GM12878 (cell line): ENCODE results near the gene VPS54. TPM values are rescaled to one million over a fixed set of nuclear protein-coding genes. Genes with fewer than 3 reads are reported as not detected.

ENCODE experiments used
- ATAC-seq: fragments of 200-7000 bp; cut with Tn5 transposase; 3 replicates; pipeline ENCODE4 v1.9.1; 2020; ENCODE audit warnings: mild to moderate bottlenecking, moderate library complexity
- BruUV-seq: library from RNA; stranded (reverse); fragments of 400-500 nt; replicated peaks from 2 replicates; lab custom pipeline; 2021; lab: Mats Ljungman, UMichigan
- CTCF ChIA-PET: fragments of 300-600 bp; sonication (Branson Sonifier 250); formaldehyde crosslinking; extraction: SDS; loops from one replicate; lab custom pipeline; 2021; ENCODE audit warnings: inconsistent platforms; lab: Yijun Ruan, JAX
- POLR2A ChIA-PET: fragments of 350-600 bp; formaldehyde crosslinking; extraction: SDS; loops from one replicate; lab custom pipeline; 2021; ENCODE audit warnings: inconsistent platforms; lab: Charles Lee
- RAD21 ChIA-PET: fragments of 300-600 bp; sonication (Branson Sonifier 250); formaldehyde crosslinking; loops from one replicate; lab custom pipeline; 2023; ENCODE audit warnings: antibody characterized with exemption; ENCODE audit not compliant: unreplicated experiment; lab: Charles Lee
- SMC1A ChIA-PET: fragments of 300-600 bp; sonication (Branson Sonifier 250); formaldehyde crosslinking; loops from one replicate; lab custom pipeline; 2023; ENCODE audit not compliant: unreplicated experiment, uncharacterized antibody; lab: Charles Lee
- DNase-seq: peaks from one replicate; pipeline ENCODE4 v3.0.0-alpha.2; 2011; ENCODE audit warnings: low read depth, low spot score
- FAIRE-seq: peaks from 3 replicates; lab custom pipeline; 2011; peaks lifted over from hg19 to GRCh38; lab: Jason Lieb, UNC
- H2AFZ ChIP-seq: 2 replicates; pipeline ENCODE4 v1.6.0; 2011; ENCODE audit warnings: low read depth, low read length, control low read depth; ENCODE audit not compliant: control insufficient read depth
- H3K27ac ChIP-seq: 2 replicates; pipeline ENCODE4 v1.5.1; 2011; ENCODE audit warnings: control low read depth; ENCODE audit not compliant: control insufficient read depth, insufficient read depth
- H3K27me3 ChIP-seq, 2 experiments: replicated peaks in 1 of 2; 2 replicates each; pipeline versions ENCODE4 v1.6.0 to v1.6.1; 2011; ENCODE audit warnings: low read length in 1 of 2; ENCODE audit not compliant: control insufficient read depth in 2 of 2, insufficient read depth in 2 of 2
- H3K36me3 ChIP-seq, 2 experiments: 2 replicates each; pipeline ENCODE4 v1.5.1; 2011; ENCODE audit warnings: low read length in 1 of 2; ENCODE audit not compliant: control insufficient read depth in 2 of 2, insufficient read depth in 2 of 2
- H3K4me1 ChIP-seq: 2 replicates; pipeline ENCODE4 v1.6.1; 2011; ENCODE audit warnings: mild to moderate bottlenecking, low read length, moderate library complexity, mixed read lengths; ENCODE audit not compliant: control insufficient read depth, insufficient read depth
- H3K4me2 ChIP-seq: 2 replicates; pipeline ENCODE4 v1.6.0; 2011; ENCODE audit warnings: control low read depth; ENCODE audit not compliant: control insufficient read depth, insufficient read depth
- H3K4me3 ChIP-seq: fragments of 200-600 bp; sonication (generic); 2 replicates; pipeline ENCODE4 v1.5.1; 2016
- H3K79me2 ChIP-seq: 2 replicates; pipeline ENCODE4 v1.6.0; 2011; ENCODE audit warnings: low read length; ENCODE audit not compliant: control insufficient read depth, insufficient read depth
- H3K9ac ChIP-seq: 2 replicates; pipeline ENCODE4 v1.8.0; 2011; ENCODE audit warnings: low read length, control low read depth, mixed read lengths; ENCODE audit not compliant: control insufficient read depth, insufficient read depth
- H3K9me3 ChIP-seq: replicated peaks from 3 replicates; pipeline ENCODE4 v1.5.1; 2011; ENCODE audit warnings: mild to moderate bottlenecking, low read length; ENCODE audit not compliant: control insufficient read depth, insufficient read depth
- H4K20me1 ChIP-seq: 2 replicates; pipeline ENCODE4 v1.6.0; 2011; ENCODE audit not compliant: control insufficient read depth, insufficient read depth
- BACH1 ChIP-seq: fragments of 450-650 bp; IDR thresholded peaks from 2 replicates; pipeline ENCODE4 v1.6.1; 2017; ENCODE audit warnings: mild to moderate bottlenecking, borderline replicate concordance
- HCFC1 ChIP-seq: fragments of 150-350 bp; IDR thresholded peaks from 2 replicates; pipeline ENCODE4 v1.6.1; 2014; ENCODE audit warnings: low read length
- IRF5 ChIP-seq: fragments of 450-650 bp; IDR thresholded peaks from 2 replicates; pipeline ENCODE4 v1.6.1; 2017; ENCODE audit warnings: borderline replicate concordance
- KLF5 ChIP-seq: fragments of 450-650 bp; IDR thresholded peaks from 2 replicates; pipeline ENCODE4 v1.6.1; 2014; ENCODE audit warnings: mild to moderate bottlenecking; ENCODE audit not compliant: partially characterized antibody
- MYC ChIP-seq: IDR thresholded peaks from 2 replicates; pipeline ENCODE4 v1.6.1; 2011; ENCODE audit warnings: mild to moderate bottlenecking, low read length, moderate library complexity, inconsistent platforms; ENCODE audit not compliant: insufficient read depth, insufficient replicate concordance, insufficient read length, severe bottlenecking
- NFIC ChIP-seq: IDR thresholded peaks from 2 replicates; pipeline ENCODE4 v1.6.1; 2012; ENCODE audit warnings: low read depth, mild to moderate bottlenecking, inconsistent platforms, low read length, moderate library complexity
- RCOR1 ChIP-seq: conservative IDR thresholded peaks from 2 replicates; pipeline ENCODE4 v1.6.1; 2012; ENCODE audit warnings: low read depth, low read length, improper control_type of control experiment
- SMC3 ChIP-seq: IDR thresholded peaks from 2 replicates; pipeline ENCODE4 v1.6.1; 2011; ENCODE audit warnings: low read length, improper control_type of control experiment, borderline replicate concordance
- ZZZ3 ChIP-seq: IDR thresholded peaks from 2 replicates; pipeline ENCODE4 v1.6.1; 2011; ENCODE audit warnings: low read depth; ENCODE audit not compliant: control insufficient read depth, insufficient read length
- in situ Hi-C: fragments of 300-500 bp; cut with MboI; formaldehyde crosslinking; loops from 9 replicates; pipeline ENCODE4 v1.14.3; 2018; ENCODE audit warnings: mixed read lengths
- intact Hi-C: fragments of 100-400 bp; cut with micrococcal nuclease; formaldehyde crosslinking; loops from one replicate; pipeline ENCODE4 v1.14.2; 2022; ENCODE audit not compliant: unreplicated experiment
- polyA plus RNA-seq, 11 experiments: library from polyadenylated mRNA; depleted of rRNA in 4 of 11; unstranded in 6 of 11; stranded (reverse) in 5 of 11; fragments of >200 nt; fragmentation: Nextera tagmentation in 4 of 11; fragmentation: Illumina TruSeq in 1 of 11; extraction: Ambion mirVana in 4 of 11; extraction: Trizol in 1 of 11; gene quantifications; 1 replicate in 1 of 11; 2 replicates in 10 of 11; pipeline versions ENCODE4 v1.2.1 to v1.2.3, GENCODE V29; 2011 to 2016; ENCODE audit warnings: inconsistent platforms in 2 of 11, missing spikeins in 2 of 11, low read depth in 1 of 11
- total RNA-seq, 4 experiments: library from RNA; depleted of rRNA in 3 of 4; stranded (reverse); fragments of >200 nt in 3 of 4; fragmentation: Illumina TruSeq in 1 of 4; extraction: Trizol in 1 of 4; gene quantifications; 2 replicates each; pipeline versions ENCODE4 v1.2.1 to v1.2.3, GENCODE V29; 2013 to 2021

VPS54 gene
- total and polyA plus RNA-seq, 10 of the 15 experiments (the other 5 are each of a cell fraction or from before 2014, with no cell fraction given) = 1.6 to 16.2 (median 9.3) TPM

- TF ChIP-seq KLF5 = no peak
- TF ChIP-seq ZZZ3 = no peak
- no peak for TF ChIP-seq NFIC
- no peak for TF ChIP-seq MYC
- no peak for TF ChIP-seq IRF5
- no peak for TF ChIP-seq HCFC1
Measured at GRCh38 chr2:63851691-63852311, 167.4 kb downstream of the VPS54 start (continued).

- Histone ChIP-seq H3K4me3 (no peak overlapping the region), H3K4me2 (no peak overlapping the region), H3K9me3 (peaks cover 4% of the 10 kb centered on the region; the same call in 2 of the 3 replicates), H3K4me1 (no peaks in the 10 kb centered on the region), H3K9ac (no peak overlapping the region), H3K27ac (no peak overlapping the region), H2AFZ (no peak overlapping the region), H3K27me3 (no peaks in the 10 kb centered on the region), H4K20me1 (peaks cover 3% of the 10 kb centered on the region; the same call in 1 of the 2 replicates), H3K79me2 (peaks cover 74% of the 10 kb centered on the region), H3K36me3 (no peaks in the 10 kb centered on the region)
- intact Hi-C loops (no loop called here), in situ Hi-C loops (no loop called here)
- no peak for TF ChIP-seq SMC3
- TF ChIP-seq BACH1 = no peak
- no peak for TF ChIP-seq RCOR1
- CTCF ChIA-PET = interaction anchor here (1.0 to 3.0 kb wide), 4 partner anchors 9 to 152 kb away, joined by 3 to 16 read pairs (median 13); partner anchors contain the start of gene UGP2
- RAD21 ChIA-PET = interaction anchor here (2.6 kb wide), 1 partner anchor 10 kb away, joined by 7 read pairs; no protein-coding TSS in a partner anchor
- DNase-seq = no peak
- no peak for FAIRE-seq
- POLR2A ChIA-PET = interaction anchor here (1.0 to 3.1 kb wide), 2 partner anchors 9 kb away, joined by 3 to 20 read pairs; partner anchors contain the start of gene UGP2
- SMC1A ChIA-PET = interaction anchor here (0.7 to 3.0 kb wide), 3 partner anchors 11 to 73 kb away, joined by 3 to 14 read pairs (median 4); no protein-coding TSS in a partner anchor
- ATAC-seq = peak; percentile 83
- no TSS peak for BruUV-seq
Measured at GRCh38 chr2:63850649-63851048, 168.6 kb downstream of the VPS54 start.
